Measurements from ENCODE around the gene CUL1.

Gene CUL1

GRCh38 chr7:148761499-148762278 is 63.0 kb downstream of the CUL1 start:
- DNase-seq (ENCODE audit: low read depth in 2 of 2): no peak

GRCh38 chr7:148763622-148764021 is 64.9 kb downstream of the CUL1 start:
- DNase-seq (ENCODE audit: low read depth in 2 of 2): no peak

- DNase-seq (ENCODE audit: low read depth in 2 of 2): no peak
These were observed 71.3 kb downstream of the CUL1 start for GRCh38 chr7:148770004-148770403.

GRCh38 chr7:148772297-148773089 is 73.8 kb downstream of the CUL1 start:
- DNase-seq (ENCODE audit: low read depth in 2 of 2): peak in 1 of 2 donors; percentile 25

GRCh38 chr7:148773334-148773733 is 74.6 kb downstream of the CUL1 start:
- peak in 1 of 2 donors; percentile 12 for DNase-seq (ENCODE audit: low read depth in 2 of 2)

- DNase-seq (ENCODE audit: low read depth in 2 of 2): no peak
These were observed 75.8 kb downstream of the CUL1 start for GRCh38 chr7:148774471-148774870.

GRCh38 chr7:148782757-148783456 is 84.2 kb downstream of the CUL1 start:
- DNase-seq (ENCODE audit: low read depth in 2 of 2): no peak

- no peak for DNase-seq (ENCODE audit: low read depth in 2 of 2)
These were observed 85.3 kb downstream of the CUL1 start for GRCh38 chr7:148783801-148784527.

GRCh38 chr7:148787571-148788295 is 89.0 kb downstream of the CUL1 start:
- no peak for DNase-seq (ENCODE audit: low read depth in 2 of 2)

GRCh38 chr7:148789220-148789619 is 90.5 kb downstream of the CUL1 start:
- no peak for DNase-seq (ENCODE audit: low read depth in 2 of 2)

GRCh38 chr7:148790131-148790726 is 91.5 kb downstream of the CUL1 start:
- no peak for DNase-seq (ENCODE audit: low read depth in 2 of 2)

- no peak for DNase-seq (ENCODE audit: low read depth in 2 of 2)
These were observed 92.1 kb downstream of the CUL1 start for GRCh38 chr7:148790850-148791249.

GRCh38 chr7:148791546-148791945 is 92.8 kb downstream of the CUL1 start:
- no peak for DNase-seq (ENCODE audit: low read depth in 2 of 2)

- no peak for DNase-seq (ENCODE audit: low read depth in 2 of 2)
These were observed 94.9 kb downstream of the CUL1 start for GRCh38 chr7:148793590-148793989.

GRCh38 chr7:148794476-148794875 is 95.8 kb downstream of the CUL1 start:
- DNase-seq (ENCODE audit: low read depth in 2 of 2): no peak

- DNase-seq (ENCODE audit: low read depth in 2 of 2): no peak
These were observed 98.1 kb downstream of the CUL1 start for GRCh38 chr7:148796841-148797240.

GRCh38 chr7:148799893-148800555 is 101.3 kb downstream of the CUL1 start:
- no peak for DNase-seq (ENCODE audit: low read depth in 2 of 2)

GRCh38 chr7:148800677-148801076 is 102.0 kb downstream of the CUL1 start:
- DNase-seq (ENCODE audit: low read depth in 2 of 2): no peak

- DNase-seq (ENCODE audit: low read depth in 2 of 2): no peak
These were observed 103.4 kb downstream of the CUL1 start for GRCh38 chr7:148802101-148802493.

- no peak for DNase-seq (ENCODE audit: low read depth in 2 of 2)
These were observed 104.4 kb downstream of the CUL1 start for GRCh38 chr7:148803094-148803493.

Data from activated CD8-positive, alpha-beta memory T cell treated with anti-CD3 and anti-CD28 coated beads for 4 hours (primary cell).